K562 (cell line): ENCODE measurements around the gene FBXO22. TPM values are rescaled to one million over a fixed set of nuclear protein-coding genes. Genes with fewer than 3 reads are reported as not detected.

Source experiments
- BCOR ChIP-seq: fragments of 450-650 bp; IDR thresholded peaks from 2 replicates; pipeline ENCODE4 v1.6.1; 2016
- SMARCE1 ChIP-seq: fragments of 450-650 bp; IDR thresholded peaks from 2 replicates; pipeline ENCODE4 v1.7.1; 2016; ENCODE audit warnings: mild to moderate bottlenecking
- XRCC4 ChIP-seq: IDR thresholded peaks from one replicate; pipeline ENCODE4 v1.6.1; 2011; ENCODE audit not compliant: insufficient read depth, insufficient read length; ENCODE audit errors: extremely low read depth
- ZNF444 ChIP-seq: fragments of 250-450 bp; sonication (Bioruptor Pico); IDR thresholded peaks from 2 replicates; pipeline ENCODE4 v1.4.0; 2020; ENCODE audit warnings: mild to moderate bottlenecking, moderate library complexity
- ZSCAN29 ChIP-seq: fragments of 450-650 bp; IDR thresholded peaks from 2 replicates; pipeline ENCODE4 v1.6.1; 2017
- polyA plus RNA-seq, 8 experiments: library from polyadenylated mRNA; depleted of rRNA in 4 of 8; stranded (reverse) in 5 of 8; unstranded in 3 of 8; fragments of >200 nt; fragmentation: Nextera tagmentation in 2 of 8; fragmentation: Illumina TruSeq in 1 of 8; extraction: Ambion mirVana in 2 of 8; extraction: Trizol in 1 of 8; gene quantifications; 2 replicates each; pipeline versions ENCODE4 v1.2.1 to v1.2.3, GENCODE V29; 2011 to 2014; ENCODE audit warnings: inconsistent platforms in 1 of 8, missing spikeins in 1 of 8
- total RNA-seq, 7 experiments: library from RNA; depleted of rRNA in 6 of 7; stranded (reverse); fragments of >200 nt in 6 of 7; fragmentation: Illumina TruSeq in 2 of 7; extraction: Trizol in 2 of 7; gene quantifications; 2 replicates each; pipeline versions ENCODE4 v1.2.1 to v1.2.3, GENCODE V29; 2011 to 2021; ENCODE audit warnings: low replicate concordance in 1 of 7
- TF ChIP-seq, protein P1 (sequence below), 2 experiments: fragments of 450-650 bp in 1 of 2; sonication (generic) in 1 of 2; formaldehyde crosslinking in 1 of 2; IDR thresholded peaks; 2 replicates each; pipeline versions ENCODE4 v1.7.1 to v1.9.0; 2016 to 2022; ENCODE audit warnings: inconsistent platforms in 1 of 2, mild to moderate bottlenecking in 1 of 2, missing genetic modification reagents in 1 of 2
- TF ChIP-seq, protein P2 (sequence below): sonication (generic); formaldehyde crosslinking; IDR thresholded peaks from 2 replicates; pipeline ENCODE4 v1.4.0; 2020; ENCODE audit warnings: mild to moderate bottlenecking, missing genetic modification reagents
- TF ChIP-seq, protein P3 (sequence below): sonication (generic); formaldehyde crosslinking; IDR thresholded peaks from 2 replicates; pipeline ENCODE4 v1.8.1; 2023; ENCODE audit warnings: mild to moderate bottlenecking, missing genetic modification reagents
- TF ChIP-seq, protein P4 (sequence below): fragments of 150-350 bp; IDR thresholded peaks from 2 replicates; pipeline ENCODE4 v1.6.1; 2014; ENCODE audit warnings: low read depth, mild to moderate bottlenecking, low read length, borderline replicate concordance

The FBXO22 gene
- total and polyA plus RNA-seq, 9 of the 15 experiments (the other 6 are each of a cell fraction or from before 2014, with no cell fraction given), result 24.4 to 99.4 (median 66.5) TPM

DNA sequence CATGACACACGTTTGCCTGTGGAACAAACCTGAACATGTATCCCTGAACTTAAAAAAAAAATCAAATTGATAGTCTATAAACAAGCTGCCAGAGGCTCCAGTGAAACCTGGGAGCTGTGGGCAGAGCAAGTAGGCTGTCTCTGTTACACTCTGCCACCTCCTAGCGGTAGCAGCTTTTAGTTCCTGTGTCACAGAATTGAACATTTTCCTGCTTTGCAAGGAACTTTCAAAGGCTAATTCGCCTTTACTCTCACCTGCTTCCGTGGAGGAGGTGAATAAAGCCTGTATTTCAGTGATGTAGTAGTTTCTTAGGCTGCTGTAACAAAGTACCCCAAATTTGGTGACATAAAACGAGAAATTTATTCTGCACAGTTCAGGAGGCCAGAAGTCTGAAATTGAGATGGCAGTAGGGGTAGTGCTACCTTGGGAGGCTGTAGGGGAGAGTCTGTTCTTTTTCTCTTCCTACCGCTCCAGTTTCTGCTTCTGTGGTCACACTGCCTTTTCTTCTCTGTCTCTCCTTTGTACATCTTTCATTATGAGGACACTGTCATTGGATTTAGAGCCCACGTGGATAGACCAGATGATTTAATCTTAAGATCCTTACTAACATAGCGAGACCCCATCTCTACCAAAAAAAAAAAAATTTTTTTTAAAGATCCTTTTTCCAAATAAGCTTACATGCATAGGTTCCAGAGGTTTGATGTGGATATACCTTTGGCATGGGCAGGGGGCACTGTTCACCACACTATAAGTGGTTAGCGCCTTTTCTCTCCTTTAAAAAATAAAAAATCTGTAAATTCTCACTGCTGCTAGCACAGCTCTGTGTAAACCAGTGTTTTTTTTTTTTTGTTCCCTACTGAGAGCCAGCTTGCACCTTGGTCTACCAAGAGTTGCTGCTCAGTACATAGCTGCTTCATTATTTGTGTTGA lies 25.3 kb downstream of the FBXO22 start (continued):
- TF ChIP-seq, protein P1, sequence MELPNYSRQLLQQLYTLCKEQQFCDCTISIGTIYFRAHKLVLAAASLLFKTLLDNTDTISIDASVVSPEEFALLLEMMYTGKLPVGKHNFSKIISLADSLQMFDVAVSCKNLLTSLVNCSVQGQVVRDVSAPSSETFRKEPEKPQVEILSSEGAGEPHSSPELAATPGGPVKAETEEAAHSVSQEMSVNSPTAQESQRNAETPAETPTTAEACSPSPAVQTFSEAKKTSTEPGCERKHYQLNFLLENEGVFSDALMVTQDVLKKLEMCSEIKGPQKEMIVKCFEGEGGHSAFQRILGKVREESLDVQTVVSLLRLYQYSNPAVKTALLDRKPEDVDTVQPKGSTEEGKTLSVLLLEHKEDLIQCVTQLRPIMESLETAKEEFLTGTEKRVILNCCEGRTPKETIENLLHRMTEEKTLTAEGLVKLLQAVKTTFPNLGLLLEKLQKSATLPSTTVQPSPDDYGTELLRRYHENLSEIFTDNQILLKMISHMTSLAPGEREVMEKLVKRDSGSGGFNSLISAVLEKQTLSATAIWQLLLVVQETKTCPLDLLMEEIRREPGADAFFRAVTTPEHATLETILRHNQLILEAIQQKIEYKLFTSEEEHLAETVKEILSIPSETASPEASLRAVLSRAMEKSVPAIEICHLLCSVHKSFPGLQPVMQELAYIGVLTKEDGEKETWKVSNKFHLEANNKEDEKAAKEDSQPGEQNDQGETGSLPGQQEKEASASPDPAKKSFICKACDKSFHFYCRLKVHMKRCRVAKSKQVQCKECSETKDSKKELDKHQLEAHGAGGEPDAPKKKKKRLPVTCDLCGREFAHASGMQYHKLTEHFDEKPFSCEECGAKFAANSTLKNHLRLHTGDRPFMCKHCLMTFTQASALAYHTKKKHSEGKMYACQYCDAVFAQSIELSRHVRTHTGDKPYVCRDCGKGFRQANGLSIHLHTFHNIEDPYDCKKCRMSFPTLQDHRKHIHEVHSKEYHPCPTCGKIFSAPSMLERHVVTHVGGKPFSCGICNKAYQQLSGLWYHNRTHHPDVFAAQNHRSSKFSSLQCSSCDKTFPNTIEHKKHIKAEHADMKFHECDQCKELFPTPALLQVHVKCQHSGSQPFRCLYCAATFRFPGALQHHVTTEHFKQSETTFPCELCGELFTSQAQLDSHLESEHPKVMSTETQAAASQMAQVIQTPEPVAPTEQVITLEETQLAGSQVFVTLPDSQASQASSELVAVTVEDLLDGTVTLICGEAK (IDR thresholded peaks at IDR 0.05), result no peak
- TF ChIP-seq, protein P1 (CRISPR knock-in tag; IDR thresholded peaks at IDR 0.05), result no peak
- TF ChIP-seq XRCC4 (no peak), ZNF444 (CRISPR knock-in tag) (no peak), BCOR (no peak), ZSCAN29 (no peak), SMARCE1 (peak; percentile 47; the same call in 1 of the 2 replicates)
- TF ChIP-seq, protein P2, sequence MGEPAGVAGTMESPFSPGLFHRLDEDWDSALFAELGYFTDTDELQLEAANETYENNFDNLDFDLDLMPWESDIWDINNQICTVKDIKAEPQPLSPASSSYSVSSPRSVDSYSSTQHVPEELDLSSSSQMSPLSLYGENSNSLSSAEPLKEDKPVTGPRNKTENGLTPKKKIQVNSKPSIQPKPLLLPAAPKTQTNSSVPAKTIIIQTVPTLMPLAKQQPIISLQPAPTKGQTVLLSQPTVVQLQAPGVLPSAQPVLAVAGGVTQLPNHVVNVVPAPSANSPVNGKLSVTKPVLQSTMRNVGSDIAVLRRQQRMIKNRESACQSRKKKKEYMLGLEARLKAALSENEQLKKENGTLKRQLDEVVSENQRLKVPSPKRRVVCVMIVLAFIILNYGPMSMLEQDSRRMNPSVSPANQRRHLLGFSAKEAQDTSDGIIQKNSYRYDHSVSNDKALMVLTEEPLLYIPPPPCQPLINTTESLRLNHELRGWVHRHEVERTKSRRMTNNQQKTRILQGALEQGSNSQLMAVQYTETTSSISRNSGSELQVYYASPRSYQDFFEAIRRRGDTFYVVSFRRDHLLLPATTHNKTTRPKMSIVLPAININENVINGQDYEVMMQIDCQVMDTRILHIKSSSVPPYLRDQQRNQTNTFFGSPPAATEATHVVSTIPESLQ (CRISPR knock-in tag), result no peak
- TF ChIP-seq, protein P3, sequence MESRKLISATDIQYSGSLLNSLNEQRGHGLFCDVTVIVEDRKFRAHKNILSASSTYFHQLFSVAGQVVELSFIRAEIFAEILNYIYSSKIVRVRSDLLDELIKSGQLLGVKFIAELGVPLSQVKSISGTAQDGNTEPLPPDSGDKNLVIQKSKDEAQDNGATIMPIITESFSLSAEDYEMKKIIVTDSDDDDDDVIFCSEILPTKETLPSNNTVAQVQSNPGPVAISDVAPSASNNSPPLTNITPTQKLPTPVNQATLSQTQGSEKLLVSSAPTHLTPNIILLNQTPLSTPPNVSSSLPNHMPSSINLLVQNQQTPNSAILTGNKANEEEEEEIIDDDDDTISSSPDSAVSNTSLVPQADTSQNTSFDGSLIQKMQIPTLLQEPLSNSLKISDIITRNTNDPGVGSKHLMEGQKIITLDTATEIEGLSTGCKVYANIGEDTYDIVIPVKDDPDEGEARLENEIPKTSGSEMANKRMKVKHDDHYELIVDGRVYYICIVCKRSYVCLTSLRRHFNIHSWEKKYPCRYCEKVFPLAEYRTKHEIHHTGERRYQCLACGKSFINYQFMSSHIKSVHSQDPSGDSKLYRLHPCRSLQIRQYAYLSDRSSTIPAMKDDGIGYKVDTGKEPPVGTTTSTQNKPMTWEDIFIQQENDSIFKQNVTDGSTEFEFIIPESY (CRISPR knock-in tag), result peak; percentile 99
- TF ChIP-seq, protein P4, sequence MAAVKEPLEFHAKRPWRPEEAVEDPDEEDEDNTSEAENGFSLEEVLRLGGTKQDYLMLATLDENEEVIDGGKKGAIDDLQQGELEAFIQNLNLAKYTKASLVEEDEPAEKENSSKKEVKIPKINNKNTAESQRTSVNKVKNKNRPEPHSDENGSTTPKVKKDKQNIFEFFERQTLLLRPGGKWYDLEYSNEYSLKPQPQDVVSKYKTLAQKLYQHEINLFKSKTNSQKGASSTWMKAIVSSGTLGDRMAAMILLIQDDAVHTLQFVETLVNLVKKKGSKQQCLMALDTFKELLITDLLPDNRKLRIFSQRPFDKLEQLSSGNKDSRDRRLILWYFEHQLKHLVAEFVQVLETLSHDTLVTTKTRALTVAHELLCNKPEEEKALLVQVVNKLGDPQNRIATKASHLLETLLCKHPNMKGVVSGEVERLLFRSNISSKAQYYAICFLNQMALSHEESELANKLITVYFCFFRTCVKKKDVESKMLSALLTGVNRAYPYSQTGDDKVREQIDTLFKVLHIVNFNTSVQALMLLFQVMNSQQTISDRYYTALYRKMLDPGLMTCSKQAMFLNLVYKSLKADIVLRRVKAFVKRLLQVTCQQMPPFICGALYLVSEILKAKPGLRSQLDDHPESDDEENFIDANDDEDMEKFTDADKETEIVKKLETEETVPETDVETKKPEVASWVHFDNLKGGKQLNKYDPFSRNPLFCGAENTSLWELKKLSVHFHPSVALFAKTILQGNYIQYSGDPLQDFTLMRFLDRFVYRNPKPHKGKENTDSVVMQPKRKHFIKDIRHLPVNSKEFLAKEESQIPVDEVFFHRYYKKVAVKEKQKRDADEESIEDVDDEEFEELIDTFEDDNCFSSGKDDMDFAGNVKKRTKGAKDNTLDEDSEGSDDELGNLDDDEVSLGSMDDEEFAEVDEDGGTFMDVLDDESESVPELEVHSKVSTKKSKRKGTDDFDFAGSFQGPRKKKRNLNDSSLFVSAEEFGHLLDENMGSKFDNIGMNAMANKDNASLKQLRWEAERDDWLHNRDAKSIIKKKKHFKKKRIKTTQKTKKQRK, result no peak
